GM23338 (cell line): Measurements from ENCODE around the gene HOXA9.

ENCODE experiments used
- STAT1 ChIP-seq: IDR thresholded peaks from one replicate; pipeline ENCODE4 v1.6.1; 2016; ENCODE audit warnings: antibody characterized with exemption; ENCODE audit not compliant: unreplicated experiment
- TF ChIP-seq, protein P1 (sequence below), 2 experiments: fragments of 200-600 bp in 1 of 2; sonication (generic) in 1 of 2; conservative IDR thresholded peaks; 2 replicates each; pipeline versions ENCODE4 v1.5.1 to v1.6.1; 2016 to 2017; ENCODE audit warnings: antibody characterized with exemption in 2 of 2, low read depth in 2 of 2, mild to moderate bottlenecking in 2 of 2, moderate library complexity in 1 of 2

DNA sequence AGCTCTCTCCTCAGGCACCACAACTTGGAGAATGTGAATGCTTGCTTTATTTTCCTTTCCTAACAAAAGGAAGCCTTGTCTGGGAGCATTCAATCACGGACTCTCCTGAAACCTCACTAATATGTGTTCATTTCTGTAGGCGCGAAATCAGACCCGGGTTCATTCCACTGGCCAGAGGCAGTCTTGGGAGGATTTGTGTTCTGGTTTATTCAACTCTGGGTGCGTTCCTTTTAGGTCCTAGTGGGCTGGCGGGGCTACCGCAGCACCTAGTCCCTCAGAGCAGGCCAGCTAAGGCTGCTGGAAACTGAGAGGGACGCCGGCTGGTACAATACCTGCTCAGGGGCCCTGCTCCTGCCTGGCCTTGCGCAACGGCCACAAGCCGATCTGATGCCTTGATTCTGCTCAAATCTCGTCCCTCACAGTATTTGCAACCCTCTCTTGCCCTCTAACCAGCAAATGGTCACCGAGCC lies 42.3 kb downstream of the HOXA9 start:
- no peak for TF ChIP-seq STAT1
- TF ChIP-seq, protein P1, sequence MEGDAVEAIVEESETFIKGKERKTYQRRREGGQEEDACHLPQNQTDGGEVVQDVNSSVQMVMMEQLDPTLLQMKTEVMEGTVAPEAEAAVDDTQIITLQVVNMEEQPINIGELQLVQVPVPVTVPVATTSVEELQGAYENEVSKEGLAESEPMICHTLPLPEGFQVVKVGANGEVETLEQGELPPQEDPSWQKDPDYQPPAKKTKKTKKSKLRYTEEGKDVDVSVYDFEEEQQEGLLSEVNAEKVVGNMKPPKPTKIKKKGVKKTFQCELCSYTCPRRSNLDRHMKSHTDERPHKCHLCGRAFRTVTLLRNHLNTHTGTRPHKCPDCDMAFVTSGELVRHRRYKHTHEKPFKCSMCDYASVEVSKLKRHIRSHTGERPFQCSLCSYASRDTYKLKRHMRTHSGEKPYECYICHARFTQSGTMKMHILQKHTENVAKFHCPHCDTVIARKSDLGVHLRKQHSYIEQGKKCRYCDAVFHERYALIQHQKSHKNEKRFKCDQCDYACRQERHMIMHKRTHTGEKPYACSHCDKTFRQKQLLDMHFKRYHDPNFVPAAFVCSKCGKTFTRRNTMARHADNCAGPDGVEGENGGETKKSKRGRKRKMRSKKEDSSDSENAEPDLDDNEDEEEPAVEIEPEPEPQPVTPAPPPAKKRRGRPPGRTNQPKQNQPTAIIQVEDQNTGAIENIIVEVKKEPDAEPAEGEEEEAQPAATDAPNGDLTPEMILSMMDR (conservative IDR thresholded peaks at IDR 0.05; ENCODE audit: low read depth in 2 of 2) = no peak
